GM12865 (cell line): Measurements from ENCODE around the gene LYRM4.

Experiments used
- DNase-seq: peaks from one replicate; pipeline ENCODE4 v3.0.0; 2010; ENCODE audit warnings: low read depth
- H3K4me3 ChIP-seq: 2 replicates; pipeline ENCODE4 v1.5.1; 2011; ENCODE audit warnings: mild to moderate bottlenecking, low read depth, low read length, control low read depth
- TF ChIP-seq, protein P1 (sequence below): IDR thresholded peaks from 2 replicates; pipeline ENCODE4 v1.5.1; 2011; ENCODE audit warnings: low read length, control low read depth, low read depth, inconsistent platforms; ENCODE audit not compliant: insufficient read depth; ENCODE audit errors: missing control alignments

The LYRM4 gene

DNA sequence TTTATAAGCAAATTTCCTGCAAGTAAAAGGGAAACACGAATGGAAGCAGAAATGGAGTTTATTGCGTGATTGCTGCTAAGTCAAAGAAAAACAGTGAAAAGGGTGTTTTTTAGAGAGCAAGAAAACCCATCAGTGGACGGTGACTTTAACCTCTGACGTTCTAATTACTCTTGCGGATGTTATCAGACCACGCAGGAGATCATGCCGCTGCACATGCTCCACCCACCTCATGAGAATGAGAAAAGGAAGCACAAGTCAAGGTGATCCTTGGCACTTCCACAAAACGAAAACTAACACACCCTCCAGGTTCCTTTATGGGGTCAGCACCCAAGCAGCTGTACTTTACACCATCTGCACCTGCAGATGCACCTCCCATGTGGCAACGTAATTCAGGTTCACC lies 45.0 kb downstream of the LYRM4 start:
- TF ChIP-seq, protein P1, sequence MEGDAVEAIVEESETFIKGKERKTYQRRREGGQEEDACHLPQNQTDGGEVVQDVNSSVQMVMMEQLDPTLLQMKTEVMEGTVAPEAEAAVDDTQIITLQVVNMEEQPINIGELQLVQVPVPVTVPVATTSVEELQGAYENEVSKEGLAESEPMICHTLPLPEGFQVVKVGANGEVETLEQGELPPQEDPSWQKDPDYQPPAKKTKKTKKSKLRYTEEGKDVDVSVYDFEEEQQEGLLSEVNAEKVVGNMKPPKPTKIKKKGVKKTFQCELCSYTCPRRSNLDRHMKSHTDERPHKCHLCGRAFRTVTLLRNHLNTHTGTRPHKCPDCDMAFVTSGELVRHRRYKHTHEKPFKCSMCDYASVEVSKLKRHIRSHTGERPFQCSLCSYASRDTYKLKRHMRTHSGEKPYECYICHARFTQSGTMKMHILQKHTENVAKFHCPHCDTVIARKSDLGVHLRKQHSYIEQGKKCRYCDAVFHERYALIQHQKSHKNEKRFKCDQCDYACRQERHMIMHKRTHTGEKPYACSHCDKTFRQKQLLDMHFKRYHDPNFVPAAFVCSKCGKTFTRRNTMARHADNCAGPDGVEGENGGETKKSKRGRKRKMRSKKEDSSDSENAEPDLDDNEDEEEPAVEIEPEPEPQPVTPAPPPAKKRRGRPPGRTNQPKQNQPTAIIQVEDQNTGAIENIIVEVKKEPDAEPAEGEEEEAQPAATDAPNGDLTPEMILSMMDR, result no peak
- DNase-seq, result no peak
- H3K4me3 ChIP-seq, result no peak overlapping the region

DNA sequence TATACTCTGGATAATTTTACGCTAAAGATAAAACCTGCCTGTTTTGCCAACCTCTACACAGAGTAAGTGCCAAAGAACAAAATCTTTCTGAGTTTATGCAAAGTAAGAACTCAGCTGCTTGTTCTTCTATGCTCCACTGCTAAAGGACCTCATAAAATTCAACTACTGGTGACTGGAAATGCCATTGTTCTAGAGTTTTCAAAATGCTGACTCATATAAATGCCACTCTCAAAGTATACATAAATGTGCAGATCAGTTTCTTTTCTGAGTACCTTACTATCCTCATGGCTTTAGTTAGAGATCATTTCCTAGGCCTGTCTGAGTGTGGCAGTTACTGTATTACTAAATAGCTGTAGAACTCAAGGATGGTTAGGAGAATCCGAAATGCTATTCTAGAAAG lies 45.6 kb downstream of the LYRM4 start:
- no peak overlapping the region for H3K4me3 ChIP-seq
- TF ChIP-seq, protein P1, result no peak
- no peak for DNase-seq

DNA sequence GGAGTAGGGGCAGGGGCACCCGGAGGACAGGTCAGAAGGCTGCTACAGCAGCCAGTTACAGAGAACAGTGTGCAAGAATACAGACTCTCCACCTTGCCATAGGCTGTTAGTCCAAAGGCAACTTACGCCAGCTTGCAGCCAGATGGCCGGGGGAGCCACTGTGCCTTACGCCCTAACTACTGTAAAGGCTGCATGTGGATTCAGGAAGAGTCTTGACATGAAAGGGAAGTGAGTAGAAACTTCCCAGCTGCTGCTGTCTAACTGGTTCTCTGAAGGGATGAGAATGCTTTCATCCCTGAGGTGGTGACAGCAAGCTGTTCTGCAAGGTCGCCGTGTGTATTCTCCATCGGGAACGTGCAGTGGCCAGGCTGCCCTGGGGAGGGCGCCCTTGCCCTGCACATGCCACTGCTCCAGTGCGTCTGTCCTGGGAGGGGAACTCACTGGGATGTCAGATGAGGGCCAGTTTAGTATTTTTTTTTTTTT lies 46.1 kb downstream of the LYRM4 start:
- no peak overlapping the region for H3K4me3 ChIP-seq
- TF ChIP-seq, protein P1, result peak; percentile 76
- peak; percentile 56 for DNase-seq

DNA sequence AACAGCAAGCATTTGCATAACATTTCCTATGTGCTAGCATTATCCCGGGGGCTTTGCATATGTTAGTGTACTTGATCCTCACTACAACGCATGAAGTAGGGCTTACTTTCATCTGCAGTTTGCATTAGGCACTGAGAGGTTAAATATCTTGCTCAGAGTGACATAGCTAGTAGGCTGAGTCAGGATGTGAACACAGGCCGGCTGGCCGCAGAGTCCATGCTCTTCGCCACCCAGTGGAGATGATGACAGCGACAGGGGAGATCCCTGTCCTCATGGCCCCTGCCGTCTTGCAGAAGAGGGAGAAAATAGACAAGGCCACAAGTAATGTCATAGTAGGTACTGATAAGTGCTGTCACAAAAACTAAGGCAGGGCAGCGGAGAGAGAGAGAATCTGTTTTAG lies 46.9 kb downstream of the LYRM4 start:
- DNase-seq, result no peak
- TF ChIP-seq, protein P1, result no peak
- no peak overlapping the region for H3K4me3 ChIP-seq

DNA sequence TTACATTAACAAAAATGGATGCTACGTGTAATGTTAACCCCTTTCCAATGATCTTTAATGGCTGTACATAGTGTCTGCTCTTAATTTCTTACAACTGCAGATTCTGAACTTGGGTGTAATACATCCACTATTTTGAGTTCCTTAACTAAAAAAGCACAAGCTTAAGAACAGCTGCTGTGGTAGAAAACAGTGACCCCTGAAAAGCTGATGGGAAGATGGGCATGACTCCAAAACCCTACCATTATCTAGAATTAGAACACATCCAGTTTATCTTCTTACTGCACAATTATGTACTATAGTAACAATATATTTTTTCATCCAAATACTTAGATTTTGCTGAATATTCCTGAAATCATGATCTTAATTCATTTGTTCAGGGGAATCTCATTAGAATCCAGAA lies 49.3 kb downstream of the LYRM4 start:
- no peak for DNase-seq
- H3K4me3 ChIP-seq, result no peak overlapping the region
- TF ChIP-seq, protein P1, result no peak

DNA sequence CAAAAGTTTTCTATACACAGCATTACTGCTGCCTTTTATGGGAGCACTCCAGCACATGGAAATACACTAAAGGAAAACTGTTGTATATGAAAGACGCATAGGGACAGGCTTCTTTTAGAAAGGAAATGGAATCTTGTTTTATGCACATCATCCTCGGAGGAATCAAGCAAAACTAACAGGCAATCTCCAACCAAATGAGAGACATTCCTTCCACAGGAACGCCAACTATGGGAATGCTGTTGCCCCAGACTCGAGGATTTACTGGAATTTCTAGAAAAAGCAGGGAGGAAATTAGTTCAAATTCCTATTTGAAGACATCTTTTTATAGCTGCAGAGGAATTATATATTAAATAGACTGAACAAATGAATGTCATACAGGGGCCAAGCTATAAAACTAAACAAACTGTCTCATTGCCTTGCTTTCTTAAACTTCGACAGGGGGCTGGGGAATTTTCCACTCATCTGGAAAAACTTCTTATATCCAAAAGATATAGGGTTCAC lies 52.2 kb downstream of the LYRM4 start:
- no peak overlapping the region for H3K4me3 ChIP-seq
- no peak for DNase-seq
- TF ChIP-seq, protein P1, result no peak

DNA sequence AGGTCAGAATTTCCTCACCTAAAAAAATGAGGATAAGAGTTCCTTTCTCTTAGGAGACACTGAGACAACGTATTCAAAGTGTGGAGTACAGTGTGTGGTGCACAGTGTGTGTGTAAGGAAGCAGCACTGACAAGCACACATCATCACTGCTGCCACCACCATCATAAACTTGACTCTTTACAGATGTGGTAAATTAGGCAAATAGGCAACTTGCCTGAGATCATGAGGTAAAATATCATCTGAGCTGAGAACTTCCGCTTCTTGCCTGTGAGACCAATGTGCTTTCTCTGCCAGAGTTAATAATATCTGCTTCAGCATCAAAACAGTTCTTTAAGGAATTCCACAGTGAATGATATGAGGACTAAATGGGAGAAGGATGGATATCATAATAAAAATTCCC lies 52.7 kb downstream of the LYRM4 start:
- TF ChIP-seq, protein P1, result no peak
- H3K4me3 ChIP-seq, result no peak overlapping the region
- no peak for DNase-seq
